IPS DF 4.7 (cell line): ENCODE results near the gene NCF1.
"Not testable (repeated sequence)": the region's sequence is repeated elsewhere in the genome, so short reads cannot be mapped to it uniquely, and the experiment has no call there.

ENCODE experiments used
- DNase-seq: peaks from one replicate; pipeline ENCODE4 v3.0.0-alpha.2; 2013; ENCODE audit warnings: low spot score; ENCODE audit errors: extremely low read depth

NCF1 gene

DNA sequence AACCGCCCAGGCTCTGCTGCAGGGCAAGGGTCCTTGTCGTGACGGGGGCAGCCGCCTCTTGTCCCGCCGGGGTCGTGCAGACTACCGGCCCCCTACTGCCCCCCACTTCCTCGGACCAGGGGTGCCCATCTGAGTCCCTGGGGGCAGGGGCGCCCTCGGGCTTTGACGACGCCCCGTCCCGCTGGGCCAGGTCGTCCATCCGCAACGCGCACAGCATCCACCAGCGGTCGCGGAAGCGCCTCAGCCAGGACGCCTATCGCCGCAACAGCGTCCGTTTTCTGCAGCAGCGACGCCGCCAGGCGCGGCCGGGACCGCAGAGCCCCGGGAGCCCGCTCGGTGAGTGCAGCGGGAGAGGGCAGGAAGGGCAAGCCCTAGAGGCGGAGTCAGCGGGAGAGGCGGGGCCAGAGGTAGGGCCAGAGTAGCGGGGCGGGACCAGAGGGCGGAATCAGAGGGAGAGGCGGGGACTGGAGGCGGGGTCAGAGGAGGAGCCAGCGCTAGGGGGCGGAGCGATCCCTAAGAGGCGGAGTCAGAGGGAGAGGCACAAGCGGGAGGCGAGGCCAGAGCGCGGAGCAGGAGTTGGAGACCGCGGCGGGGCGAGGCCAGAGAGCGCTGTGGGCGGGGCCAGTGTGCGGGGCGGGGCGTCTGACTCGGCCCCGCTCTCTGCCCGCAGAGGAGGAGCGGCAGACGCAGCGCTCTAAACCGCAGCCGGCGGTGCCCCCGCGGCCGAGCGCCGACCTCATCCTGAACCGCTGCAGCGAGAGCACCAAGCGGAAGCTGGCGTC lies 14.7 kb downstream of the NCF1 start:
- not testable (repeated sequence) for DNase-seq

DNA sequence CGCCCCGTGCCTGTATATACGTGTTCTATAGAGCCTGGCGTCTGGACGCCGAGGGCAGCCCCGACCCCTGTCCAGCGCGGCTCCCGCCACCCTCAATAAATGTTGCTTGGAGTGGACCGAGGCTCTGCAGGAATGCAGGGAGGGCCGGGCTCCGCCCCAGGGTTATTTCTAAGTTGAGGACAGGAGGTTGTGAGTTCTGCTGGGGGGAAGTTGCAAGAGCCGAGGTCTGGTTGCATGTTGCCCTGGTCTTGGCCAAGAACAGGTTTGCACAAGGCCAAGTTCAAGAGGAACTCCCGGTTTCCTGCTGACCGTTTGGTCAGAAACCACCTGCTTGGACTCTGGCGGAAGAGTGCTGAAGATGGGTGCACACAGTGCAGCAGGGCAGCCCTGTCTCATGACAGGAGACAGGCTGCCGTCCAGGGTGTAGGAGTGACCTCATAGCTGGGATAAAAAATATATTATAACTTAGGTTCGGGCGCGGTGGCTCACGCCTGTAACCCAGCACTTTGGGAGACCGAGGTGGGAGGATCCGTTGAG lies 15.5 kb downstream of the NCF1 start:
- not testable (repeated sequence) for DNase-seq

DNA sequence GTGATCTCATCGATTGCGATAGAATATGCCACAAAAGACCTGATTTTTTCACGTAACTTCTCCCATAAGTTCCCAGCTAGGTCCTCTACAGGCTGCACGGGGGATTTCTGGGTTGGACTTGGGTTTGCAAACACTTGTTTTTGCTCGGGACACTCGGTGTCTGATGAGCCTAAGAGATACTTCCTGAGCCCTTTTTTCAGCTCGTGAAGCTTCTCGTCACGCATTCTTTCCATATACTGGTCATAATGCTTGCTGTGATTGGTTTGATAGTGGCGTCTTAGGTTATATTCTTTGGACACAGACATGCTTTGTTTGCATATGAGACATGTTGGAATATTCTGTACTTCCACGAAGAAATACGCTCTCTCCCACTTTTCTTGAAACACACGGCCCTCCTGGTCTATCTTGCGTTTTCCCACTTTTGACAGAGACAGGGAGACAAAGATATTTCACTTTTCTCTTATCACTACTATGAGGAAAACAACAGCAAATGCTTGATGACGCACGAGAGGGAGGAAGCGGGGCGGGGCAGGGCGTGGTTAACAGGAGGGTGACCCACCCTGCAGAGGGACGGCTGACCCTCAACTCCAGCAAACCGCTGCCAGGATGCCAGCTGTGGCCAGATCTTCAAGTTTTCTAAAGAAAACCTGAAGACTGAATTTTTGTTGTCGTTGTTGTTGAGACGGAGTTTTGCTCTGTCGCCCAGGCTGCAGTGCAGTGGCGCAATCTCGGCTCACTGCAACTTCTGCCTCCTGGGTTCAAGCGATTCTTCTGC lies 24.2 kb downstream of the NCF1 start:
- not testable (repeated sequence) for DNase-seq

DNA sequence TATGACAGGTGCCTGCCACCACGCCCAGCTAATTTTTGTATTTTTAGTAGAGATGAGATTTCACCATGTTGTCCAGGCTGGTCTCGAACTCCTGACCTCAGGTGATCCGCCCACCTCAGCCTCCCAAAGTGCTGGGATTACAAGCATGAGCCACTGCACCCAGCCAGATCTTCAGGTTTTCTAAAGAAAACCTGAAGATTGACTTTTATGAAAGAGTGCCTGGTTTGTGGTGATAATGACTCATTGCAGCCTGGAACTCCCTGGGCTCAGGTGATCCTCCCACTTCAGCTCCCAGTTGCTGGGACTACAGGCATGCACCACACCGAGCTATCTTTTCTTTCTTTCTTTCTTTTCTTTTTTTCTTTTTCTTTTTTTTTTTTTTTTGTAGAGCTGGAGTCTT lies 24.8 kb downstream of the NCF1 start:
- DNase-seq: not testable (repeated sequence)

DNA sequence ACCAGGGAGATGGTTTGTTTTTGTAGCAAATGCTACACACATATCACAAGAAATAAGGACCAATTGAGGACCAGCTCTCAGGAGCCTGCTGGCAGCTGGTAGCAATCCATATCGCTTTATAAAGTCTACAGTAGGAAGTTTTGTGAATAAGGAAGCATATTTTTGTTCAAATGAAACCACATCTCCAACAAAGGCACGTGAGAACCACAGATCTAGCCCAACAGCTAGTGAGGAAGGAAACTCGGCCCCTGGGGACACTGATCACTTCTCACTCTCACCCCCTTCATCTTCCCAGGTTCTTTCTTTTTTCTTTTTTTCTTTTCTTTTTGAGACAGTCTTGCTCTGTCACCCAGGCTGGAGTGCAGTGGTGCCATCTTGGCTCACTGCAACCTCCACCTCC lies 42.1 kb downstream of the NCF1 start:
- not testable (repeated sequence) for DNase-seq

DNA sequence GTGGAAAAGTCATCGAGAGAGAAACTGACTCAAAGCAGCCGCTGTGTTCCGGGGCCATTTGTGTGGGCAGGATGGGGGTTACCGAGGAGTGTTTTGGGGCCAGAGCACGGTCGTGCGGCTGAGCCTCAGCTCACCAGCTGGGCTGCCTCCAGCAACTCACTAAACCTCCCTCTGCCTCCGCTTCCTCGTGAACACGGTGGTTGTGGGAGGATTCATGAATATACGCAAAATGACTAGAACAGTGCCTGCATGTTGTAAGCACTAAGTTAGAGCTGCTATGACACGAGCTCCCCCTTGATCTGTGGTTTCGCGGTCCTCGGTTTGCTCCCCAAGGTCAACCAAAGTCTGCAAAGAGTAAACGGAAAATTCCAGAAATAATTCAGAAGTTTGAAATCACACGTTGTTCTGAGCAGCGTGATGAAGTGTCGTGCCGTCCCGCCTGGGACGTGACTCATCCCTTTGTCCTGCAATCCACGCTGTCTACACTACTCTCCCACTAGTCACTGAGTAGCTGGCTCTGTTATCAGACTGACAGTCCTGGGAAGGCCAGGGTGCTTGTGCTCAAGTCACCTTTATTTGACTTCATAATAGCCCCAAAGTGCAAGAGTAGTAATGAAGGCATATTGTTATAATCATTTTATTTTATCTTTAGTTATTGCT lies 46.5 kb downstream of the NCF1 start:
- not testable (repeated sequence) for DNase-seq

DNA sequence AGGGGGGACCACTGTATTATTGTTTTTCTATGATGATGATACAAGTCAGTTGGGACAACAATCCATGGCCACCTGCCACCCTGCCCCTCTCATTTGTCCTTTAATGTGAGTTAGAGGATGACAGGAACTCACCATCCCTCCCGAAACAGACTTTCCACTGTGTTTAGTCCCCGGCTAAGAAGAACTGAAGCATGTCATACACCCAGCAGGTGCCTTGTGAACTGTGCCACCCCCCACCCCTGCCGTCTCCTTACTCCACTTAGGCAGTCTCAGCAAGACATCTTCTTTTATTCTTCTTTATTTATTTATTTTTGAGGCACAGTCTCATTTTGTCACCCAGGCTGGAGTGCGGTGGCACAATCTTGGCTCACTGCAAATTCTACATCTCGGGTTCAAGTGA lies 47.4 kb downstream of the NCF1 start:
- DNase-seq: not testable (repeated sequence)

DNA sequence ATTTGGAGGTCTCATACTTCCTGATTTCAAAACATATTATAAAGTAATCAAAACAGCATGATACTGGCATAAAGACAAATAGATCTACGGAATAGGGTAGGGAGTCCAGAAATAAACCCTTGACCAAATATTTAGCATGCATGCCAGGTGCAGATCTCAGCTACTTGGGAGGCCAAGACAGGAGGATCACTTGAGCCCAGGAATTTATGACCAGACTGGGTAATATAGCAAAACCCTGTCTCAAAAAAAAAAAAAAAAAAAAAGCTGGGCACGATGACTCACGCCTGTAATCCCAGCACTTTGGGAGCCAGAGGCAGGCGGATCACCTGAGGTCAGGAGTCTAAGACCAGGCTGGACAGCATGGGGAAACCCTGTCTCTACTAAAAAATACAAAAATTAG lies 56.1 kb downstream of the NCF1 start:
- DNase-seq: not testable (repeated sequence)

DNA sequence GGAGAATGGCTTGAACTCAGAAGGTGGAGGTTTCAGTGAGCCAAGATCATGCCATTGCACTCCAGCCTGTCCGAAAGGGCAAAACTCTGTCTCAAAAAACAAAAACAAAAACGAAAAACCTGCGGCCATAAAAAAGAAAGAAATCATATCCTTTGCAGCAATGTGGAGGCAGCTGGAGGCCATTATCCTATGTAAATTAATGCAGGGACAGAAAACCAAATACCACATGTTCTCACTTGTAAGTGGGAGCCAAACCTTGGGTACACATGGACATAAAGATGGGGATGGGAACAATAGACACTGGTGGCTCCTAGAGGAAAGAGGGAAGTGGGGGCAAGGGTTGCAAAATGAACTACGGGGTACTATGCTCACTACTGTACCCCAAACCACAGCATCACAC lies 56.6 kb downstream of the NCF1 start:
- not testable (repeated sequence) for DNase-seq
